ENCODE data around the gene SLC38A5. TPM values are rescaled to one million over a fixed set of nuclear protein-coding genes. Genes with fewer than 3 reads are reported as not detected.
A peak's percentile ranks its signal among the peaks of the same experiment; 100 is the strongest.

The SLC38A5 gene
- total and polyA plus RNA-seq, 2 of the 13 experiments (the other 11 are each of a cell fraction or from before 2014, with no cell fraction given) = 46.1 to 73.4 TPM

GRCh38 chrX:48475774-48476577, 5.9 kb upstream of the SLC38A5 start, which contains the start of gene FTSJ1 (continued):
- TF ChIP-seq HCFC1 (IDR thresholded peaks at IDR 0.05; ENCODE audit: low read depth, low read length) (peak; percentile 76), ZNF891 (CRISPR knock-in tag; IDR thresholded peaks at IDR 0.05) (peak; percentile 63; the same call in 1 of the 2 replicates), ZHX2 (IDR thresholded peaks at IDR 0.05; ENCODE audit: low read depth) (peak; percentile 64; the same call in 1 of the 2 replicates), ZHX2 (CRISPR knock-in tag; IDR thresholded peaks at IDR 0.05; ENCODE audit: borderline replicate concordance) (no peak), HOXA7 (CRISPR knock-in tag; IDR thresholded peaks at IDR 0.05) (no peak), YY1 (IDR thresholded peaks at IDR 0.05; ENCODE audit: insufficient read depth, insufficient replicate concordance, low read depth, low read length) (peak; percentile 91), ATF6 (CRISPR knock-in tag; conservative IDR thresholded peaks at IDR 0.05) (no peak), BCLAF1 (IDR thresholded peaks at IDR 0.05) (no peak), ZNF343 (CRISPR knock-in tag; IDR thresholded peaks at IDR 0.05) (no peak), NCOR1 (IDR thresholded peaks at IDR 0.05; ENCODE audit: borderline replicate concordance, low read length) (no peak), ZNF143 (CRISPR knock-in tag; IDR thresholded peaks at IDR 0.05) (peak; percentile 94), HMGXB3 (CRISPR knock-in tag; IDR thresholded peaks at IDR 0.05; ENCODE audit: borderline replicate concordance) (peak; percentile 62; the same call in 1 of the 2 replicates), RBAK (CRISPR knock-in tag; IDR thresholded peaks at IDR 0.05) (no peak)

Data from HepG2 (cell line).